ENCODE measurements around the gene UNKL.

UNKL gene

GRCh38 chr16:1451702-1452392 is 37.3 kb upstream of the UNKL start:
- TF ChIP-seq CTCF (conservative IDR thresholded peaks at IDR 0.05; ENCODE audit: low read depth, low read length) = no peak
- H3K4me3 ChIP-seq (ENCODE audit: low read length) = no peak overlapping the region

GRCh38 chr16:1450841-1451240 is 36.3 kb upstream of the UNKL start:
- no peak for DNase-seq (ENCODE audit: low read depth)
- TF ChIP-seq CTCF (conservative IDR thresholded peaks at IDR 0.05; ENCODE audit: low read depth, low read length) = no peak
- no peak overlapping the region for H3K4me3 ChIP-seq (ENCODE audit: low read length)

More at GRCh38 chr16:1451702-1452392, 37.3 kb upstream of the UNKL start:
- no peak for DNase-seq (ENCODE audit: low read depth)

GRCh38 chr16:1450218-1450617 is 35.7 kb upstream of the UNKL start:
- DNase-seq (ENCODE audit: low read depth) = no peak
- no peak for TF ChIP-seq CTCF (conservative IDR thresholded peaks at IDR 0.05; ENCODE audit: low read depth, low read length)
- no peak overlapping the region for H3K4me3 ChIP-seq (ENCODE audit: low read length)

GRCh38 chr16:1449201-1449788 is 34.8 kb upstream of the UNKL start:
- no peak for DNase-seq (ENCODE audit: low read depth)
- TF ChIP-seq CTCF (conservative IDR thresholded peaks at IDR 0.05; ENCODE audit: low read depth, low read length) = no peak
- H3K4me3 ChIP-seq (ENCODE audit: low read length) = no peak overlapping the region

GRCh38 chr16:1448536-1449116 is 34.1 kb upstream of the UNKL start:
- TF ChIP-seq CTCF (conservative IDR thresholded peaks at IDR 0.05; ENCODE audit: low read depth, low read length) = no peak
- DNase-seq (ENCODE audit: low read depth) = no peak
- H3K4me3 ChIP-seq (ENCODE audit: low read length) = no peak overlapping the region

- no peak for DNase-seq (ENCODE audit: low read depth)
- H3K4me3 ChIP-seq (ENCODE audit: low read length) = no peak overlapping the region
- TF ChIP-seq CTCF (conservative IDR thresholded peaks at IDR 0.05; ENCODE audit: low read depth, low read length) = no peak
Measured at GRCh38 chr16:1447965-1448364, 33.5 kb upstream of the UNKL start.
